SH-SY5Y (cell line): Measurements from ENCODE around the gene SUSD2.

Experiments used
- GATA2 ChIP-seq: IDR thresholded peaks from 2 replicates; pipeline ENCODE4 v1.6.1; 2011; ENCODE audit warnings: mild to moderate bottlenecking, low read depth, low read length
- GATA3 ChIP-seq: IDR thresholded peaks from 2 replicates; pipeline ENCODE4 v1.6.1; 2011; ENCODE audit warnings: low read depth, mild to moderate bottlenecking, low read length, moderate library complexity

DNA sequence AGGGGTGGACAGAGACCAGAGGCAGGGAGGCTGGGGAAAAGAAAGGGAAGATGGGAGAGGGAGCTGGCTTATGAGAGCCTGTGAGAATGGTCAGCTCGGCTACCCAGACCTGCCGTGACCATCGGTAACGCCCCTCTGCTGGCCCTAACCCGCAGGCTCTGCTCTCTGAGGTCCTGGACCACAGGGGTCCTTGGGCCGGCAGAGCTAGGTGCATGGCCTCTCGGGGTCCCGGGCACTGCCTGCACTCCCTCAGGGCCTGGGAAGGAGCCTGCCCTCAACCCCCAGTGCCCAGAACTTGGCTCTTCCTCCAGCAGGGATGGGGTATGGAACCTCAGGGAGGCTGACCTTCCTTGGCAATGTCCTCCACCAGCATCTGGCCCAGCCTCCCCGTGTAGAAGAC, 50.4 kb downstream of the SUSD2 start:
- TF ChIP-seq GATA2 = no peak
- no peak for TF ChIP-seq GATA3
